Measurements from ENCODE around the gene HEXIM2. TPM values are rescaled to one million over a fixed set of nuclear protein-coding genes. Genes with fewer than 3 reads are reported as not detected.

The HEXIM2 gene
- total and polyA plus RNA-seq, 2 of the 13 experiments (the other 11 are each of a cell fraction or from before 2014, with no cell fraction given): 27.1 to 32.4 TPM

DNA sequence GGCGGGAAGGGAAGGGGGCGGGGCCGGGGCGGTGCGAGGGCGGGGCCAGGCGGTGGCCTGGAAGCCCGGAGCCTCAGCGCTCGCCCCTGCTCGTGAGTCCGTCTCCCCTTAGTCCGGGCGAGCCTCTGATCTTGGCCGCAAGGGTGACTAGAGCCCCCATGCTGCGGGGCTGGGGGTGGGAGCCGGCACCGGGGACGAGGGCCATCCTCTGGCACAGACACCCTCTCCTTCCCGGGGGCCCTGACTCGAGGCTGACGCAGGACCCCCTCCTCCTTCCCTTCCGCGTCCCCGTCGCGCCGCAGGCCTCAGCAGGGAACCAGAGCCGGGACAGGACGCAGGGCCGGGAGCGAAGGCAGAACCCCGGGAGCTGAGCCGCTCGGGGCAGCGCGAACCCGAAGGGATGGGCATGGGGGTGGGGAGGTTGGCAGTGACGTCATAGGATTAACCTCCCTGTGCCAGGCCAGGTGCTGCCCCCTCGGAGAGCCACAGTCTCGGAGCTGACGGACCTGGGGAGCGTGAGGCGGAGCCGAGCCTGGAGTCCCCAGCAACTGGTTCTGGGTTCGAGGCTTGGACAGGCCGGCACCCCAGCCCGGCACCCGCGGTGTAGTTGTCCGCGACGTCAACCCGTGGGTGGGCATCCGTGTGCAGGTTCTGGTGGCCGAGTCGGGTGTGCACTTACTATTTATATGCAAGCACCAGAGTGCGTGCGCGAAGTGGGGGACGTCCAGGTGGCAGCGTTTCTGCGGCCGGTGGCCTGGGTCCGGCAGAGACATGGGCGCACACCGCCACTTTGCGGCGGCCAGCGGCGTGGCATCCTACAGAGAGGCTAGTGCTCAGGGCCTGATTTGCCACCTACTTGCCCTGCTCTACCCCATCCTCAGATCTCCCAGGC lies 28.9 kb upstream of the HEXIM2 start (continued):
- TF ChIP-seq TCF7 (IDR thresholded peaks at IDR 0.05; ENCODE audit: low read depth) (no peak), GLI4 (CRISPR knock-in tag; IDR thresholded peaks at IDR 0.05; ENCODE audit: borderline replicate concordance) (no peak), THAP11 (CRISPR knock-in tag; IDR thresholded peaks at IDR 0.05) (peak; percentile 54; the same call in 1 of the 2 replicates), NR3C1 (CRISPR knock-in tag; IDR thresholded peaks at IDR 0.05) (no peak), FOXO1 (CRISPR knock-in tag; IDR thresholded peaks at IDR 0.05) (peak; percentile 37; the same call in 1 of the 2 replicates), ZSCAN30 (CRISPR knock-in tag; IDR thresholded peaks at IDR 0.05) (no peak), ZNF253 (CRISPR knock-in tag; IDR thresholded peaks at IDR 0.05; ENCODE audit: borderline replicate concordance) (no peak), PCBP2 (optimal IDR thresholded peaks at IDR 0.05; ENCODE audit: low read depth, low read length, poor library complexity, severe bottlenecking) (no peak), POLR2G (IDR thresholded peaks at IDR 0.05; ENCODE audit: low read depth, low read length) (peak; percentile 68; the same call in 1 of the 2 replicates), ZNF343 (CRISPR knock-in tag; IDR thresholded peaks at IDR 0.05) (peak; percentile 70; the same call in 1 of the 2 replicates), ZBTB38 (CRISPR knock-in tag; IDR thresholded peaks at IDR 0.05) (no peak; the same call in 1 of the 2 replicates), CSRNP2 (CRISPR knock-in tag; conservative IDR thresholded peaks at IDR 0.05; ENCODE audit: low read depth) (peak; percentile 40; the same call in 1 of the 2 replicates), ZNF333 (CRISPR knock-in tag; IDR thresholded peaks at IDR 0.05; ENCODE audit: borderline replicate concordance) (no peak), ZSCAN21 (CRISPR knock-in tag; IDR thresholded peaks at IDR 0.05; ENCODE audit: borderline replicate concordance) (peak; percentile 87; the same call in 1 of the 2 replicates), GABPB1 (CRISPR knock-in tag; IDR thresholded peaks at IDR 0.05) (peak; percentile 49; the same call in 1 of the 2 replicates), U2AF2 (IDR thresholded peaks at IDR 0.05; ENCODE audit: low read depth, low read length) (0 out of 2 replicates have a peak, but pooled peaks have one; percentile 14), ZNF570 (CRISPR knock-in tag; IDR thresholded peaks at IDR 0.05; ENCODE audit: borderline replicate concordance) (no peak), NRL (CRISPR knock-in tag; IDR thresholded peaks at IDR 0.05; ENCODE audit: borderline replicate concordance) (peak; percentile 75; the same call in 1 of the 2 replicates), ZNF562 (CRISPR knock-in tag; IDR thresholded peaks at IDR 0.05; ENCODE audit: borderline replicate concordance) (no peak), KLF6 (CRISPR knock-in tag; IDR thresholded peaks at IDR 0.05) (no peak), KAT2B (IDR thresholded peaks at IDR 0.05; ENCODE audit: borderline replicate concordance, low read depth, low read length) (no peak), WIZ (CRISPR knock-in tag; IDR thresholded peaks at IDR 0.05) (no peak)
- TF ChIP-seq, protein P1, sequence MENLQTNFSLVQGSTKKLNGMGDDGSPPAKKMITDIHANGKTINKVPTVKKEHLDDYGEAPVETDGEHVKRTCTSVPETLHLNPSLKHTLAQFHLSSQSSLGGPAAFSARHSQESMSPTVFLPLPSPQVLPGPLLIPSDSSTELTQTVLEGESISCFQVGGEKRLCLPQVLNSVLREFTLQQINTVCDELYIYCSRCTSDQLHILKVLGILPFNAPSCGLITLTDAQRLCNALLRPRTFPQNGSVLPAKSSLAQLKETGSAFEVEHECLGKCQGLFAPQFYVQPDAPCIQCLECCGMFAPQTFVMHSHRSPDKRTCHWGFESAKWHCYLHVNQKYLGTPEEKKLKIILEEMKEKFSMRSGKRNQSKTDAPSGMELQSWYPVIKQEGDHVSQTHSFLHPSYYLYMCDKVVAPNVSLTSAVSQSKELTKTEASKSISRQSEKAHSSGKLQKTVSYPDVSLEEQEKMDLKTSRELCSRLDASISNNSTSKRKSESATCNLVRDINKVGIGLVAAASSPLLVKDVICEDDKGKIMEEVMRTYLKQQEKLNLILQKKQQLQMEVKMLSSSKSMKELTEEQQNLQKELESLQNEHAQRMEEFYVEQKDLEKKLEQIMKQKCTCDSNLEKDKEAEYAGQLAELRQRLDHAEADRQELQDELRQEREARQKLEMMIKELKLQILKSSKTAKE (CRISPR knock-in tag; IDR thresholded peaks at IDR 0.05; ENCODE audit: borderline replicate concordance): peak; percentile 46; the same call in 1 of the 2 replicates
- TF ChIP-seq, protein P2, sequence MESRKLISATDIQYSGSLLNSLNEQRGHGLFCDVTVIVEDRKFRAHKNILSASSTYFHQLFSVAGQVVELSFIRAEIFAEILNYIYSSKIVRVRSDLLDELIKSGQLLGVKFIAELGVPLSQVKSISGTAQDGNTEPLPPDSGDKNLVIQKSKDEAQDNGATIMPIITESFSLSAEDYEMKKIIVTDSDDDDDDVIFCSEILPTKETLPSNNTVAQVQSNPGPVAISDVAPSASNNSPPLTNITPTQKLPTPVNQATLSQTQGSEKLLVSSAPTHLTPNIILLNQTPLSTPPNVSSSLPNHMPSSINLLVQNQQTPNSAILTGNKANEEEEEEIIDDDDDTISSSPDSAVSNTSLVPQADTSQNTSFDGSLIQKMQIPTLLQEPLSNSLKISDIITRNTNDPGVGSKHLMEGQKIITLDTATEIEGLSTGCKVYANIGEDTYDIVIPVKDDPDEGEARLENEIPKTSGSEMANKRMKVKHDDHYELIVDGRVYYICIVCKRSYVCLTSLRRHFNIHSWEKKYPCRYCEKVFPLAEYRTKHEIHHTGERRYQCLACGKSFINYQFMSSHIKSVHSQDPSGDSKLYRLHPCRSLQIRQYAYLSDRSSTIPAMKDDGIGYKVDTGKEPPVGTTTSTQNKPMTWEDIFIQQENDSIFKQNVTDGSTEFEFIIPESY (CRISPR knock-in tag; IDR thresholded peaks at IDR 0.05): peak; percentile 88
